SW 1271 (cell line): ENCODE results near the gene TMEM163.
"Not testable (repeated sequence)": the region's sequence is repeated elsewhere in the genome, so short reads cannot be mapped to it uniquely, and the experiment has no call there.

Experiments
- DNase-seq, 2 experiments: peaks; one replicate each; lab custom pipeline; 2025; lab: John Stamatoyannopoulos, UW

Gene TMEM163

GRCh38 chr2:134619250-134619649, 99.5 kb downstream of the TMEM163 start:
- no peak for DNase-seq

- DNase-seq = not testable (repeated sequence)
Observed at GRCh38 chr2:134615480-134615879, 103.3 kb downstream of the TMEM163 start.

GRCh38 chr2:134611316-134611715, 107.5 kb downstream of the TMEM163 start:
- no peak for DNase-seq

- DNase-seq = no peak
Observed at GRCh38 chr2:134610871-134611270, 107.9 kb downstream of the TMEM163 start.

GRCh38 chr2:134609924-134610513, 108.8 kb downstream of the TMEM163 start:
- no peak for DNase-seq

- no peak for DNase-seq
Observed at GRCh38 chr2:134603966-134604365, 114.8 kb downstream of the TMEM163 start.

- DNase-seq = no peak
Observed at GRCh38 chr2:134602666-134603065, 116.1 kb downstream of the TMEM163 start.

- DNase-seq = no peak
Observed at GRCh38 chr2:134601264-134601663, 117.5 kb downstream of the TMEM163 start.

GRCh38 chr2:134600208-134600607, 118.6 kb downstream of the TMEM163 start:
- DNase-seq = no peak

- no peak for DNase-seq
Observed at GRCh38 chr2:134599236-134599635, 119.6 kb downstream of the TMEM163 start.

- DNase-seq = no peak
Observed at GRCh38 chr2:134594399-134594798, 124.4 kb downstream of the TMEM163 start.

- no peak for DNase-seq
Observed at GRCh38 chr2:134593519-134593918, 125.3 kb downstream of the TMEM163 start.

- DNase-seq = no peak
Observed at GRCh38 chr2:134592377-134592776, 126.4 kb downstream of the TMEM163 start.

- no peak for DNase-seq
Observed at GRCh38 chr2:134591526-134591925, 127.3 kb downstream of the TMEM163 start.

- DNase-seq = no peak
Observed at GRCh38 chr2:134590679-134591078, 128.1 kb downstream of the TMEM163 start.

- DNase-seq = not testable (repeated sequence)
Observed at GRCh38 chr2:134589171-134590083, 129.4 kb downstream of the TMEM163 start.

GRCh38 chr2:134588556-134588955, 130.2 kb downstream of the TMEM163 start:
- no peak for DNase-seq

GRCh38 chr2:134586326-134586965, 132.4 kb downstream of the TMEM163 start:
- no peak for DNase-seq

- DNase-seq = no peak
Observed at GRCh38 chr2:134583997-134584520, 134.7 kb downstream of the TMEM163 start.

- no peak for DNase-seq
Observed at GRCh38 chr2:134583462-134583861, 135.3 kb downstream of the TMEM163 start.

GRCh38 chr2:134582547-134582899, 136.3 kb downstream of the TMEM163 start:
- DNase-seq = no peak

- DNase-seq = no peak
Observed at GRCh38 chr2:134581877-134582546, 136.8 kb downstream of the TMEM163 start.
